HL-60/S4 treated with phorbol 12-myristate 13-acetate at 8.2 ng/mL for 4 days and 3 days (cell line): Measurements from ENCODE around the gene BCKDK.
"Not testable (repeated sequence)": the region's sequence is repeated elsewhere in the genome, so short reads cannot be mapped to it uniquely, and the experiment has no call there.

ENCODE experiments used
- in situ Hi-C: fragments of 300-500 bp; cut with MboI; formaldehyde crosslinking; loops from 2 replicates; pipeline ENCODE4 v1.15.0; 2022; ENCODE audit warnings: low sequenced_read_pairs

BCKDK gene

GRCh38 chr16:31094424-31095120 lies 13.6 kb upstream of the BCKDK start, which contains the start of gene VKORC1:
VKORC1 (minus strand) TSS chr16:31094797; CDS start chr16:31094729, 68 bp downstream.
- in situ Hi-C loops, result no loop called here

- in situ Hi-C loops, result no loop called here
Measured at GRCh38 chr16:31099860-31100638, 8.1 kb upstream of the BCKDK start.

DNA sequence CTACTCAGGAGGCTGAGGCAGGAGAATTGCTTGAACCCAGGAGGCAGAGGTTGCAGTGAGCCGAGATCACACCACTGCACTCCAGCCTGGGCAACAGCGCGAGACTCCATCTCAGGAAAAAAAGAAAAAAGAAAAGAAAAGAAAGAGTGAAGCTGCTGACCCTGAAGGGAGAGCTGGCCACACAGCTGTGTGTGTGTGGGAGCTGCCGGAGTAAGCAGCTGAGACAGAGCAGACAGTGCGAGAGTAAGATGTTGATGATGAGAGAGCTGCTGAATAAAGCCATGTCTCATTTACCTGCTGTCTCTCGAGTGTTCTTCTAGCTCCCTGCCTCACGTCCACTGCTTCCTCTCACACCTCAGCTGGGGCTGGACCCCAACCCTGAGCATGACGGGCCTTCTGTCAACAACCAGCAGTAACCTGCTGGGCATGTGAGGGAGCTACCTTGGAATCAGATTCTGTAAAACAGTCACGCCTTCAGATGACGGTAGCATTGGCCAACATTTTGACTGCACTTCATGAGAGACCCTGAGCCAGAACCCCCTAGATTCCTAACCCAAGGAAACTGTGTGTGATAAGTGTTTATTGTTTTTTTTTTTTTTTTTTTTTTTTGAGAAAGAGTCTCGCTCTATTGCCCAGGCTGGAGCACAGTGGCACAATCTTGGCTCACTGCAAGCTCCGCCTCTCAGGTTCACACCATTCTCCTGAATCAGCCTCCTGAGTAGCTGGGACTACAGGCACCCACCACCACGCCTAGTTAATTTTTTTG lies 7.1 kb upstream of the BCKDK start:
- in situ Hi-C loops, result not testable (repeated sequence)

GRCh38 chr16:31105677-31106213 lies 2.4 kb upstream of the BCKDK start:
- in situ Hi-C loops, result no loop called here

GRCh38 chr16:31106509-31107464 lies 1.4 kb upstream of the BCKDK start:
- in situ Hi-C loops, result no loop called here

DNA sequence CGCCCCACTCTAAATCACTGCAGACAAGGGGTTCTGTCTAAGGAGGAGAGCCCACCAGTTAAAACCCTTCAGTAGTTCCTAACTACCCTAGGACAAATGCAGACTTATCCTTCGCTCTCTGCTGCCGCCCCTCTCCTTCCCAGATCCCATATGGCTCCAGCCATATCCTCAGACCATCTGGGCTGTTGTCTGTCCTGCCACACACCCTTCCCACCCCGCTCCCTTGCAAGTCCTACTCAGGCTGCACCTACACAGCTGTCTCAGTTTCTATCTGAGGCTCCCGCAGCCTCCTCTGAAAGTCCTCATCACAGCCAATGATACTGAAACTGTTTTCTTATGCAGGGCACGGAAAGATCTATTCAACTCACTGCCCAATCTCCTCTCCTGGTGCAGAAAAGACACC lies 720 bp upstream of the BCKDK start:
- in situ Hi-C loops, result no loop called here

DNA sequence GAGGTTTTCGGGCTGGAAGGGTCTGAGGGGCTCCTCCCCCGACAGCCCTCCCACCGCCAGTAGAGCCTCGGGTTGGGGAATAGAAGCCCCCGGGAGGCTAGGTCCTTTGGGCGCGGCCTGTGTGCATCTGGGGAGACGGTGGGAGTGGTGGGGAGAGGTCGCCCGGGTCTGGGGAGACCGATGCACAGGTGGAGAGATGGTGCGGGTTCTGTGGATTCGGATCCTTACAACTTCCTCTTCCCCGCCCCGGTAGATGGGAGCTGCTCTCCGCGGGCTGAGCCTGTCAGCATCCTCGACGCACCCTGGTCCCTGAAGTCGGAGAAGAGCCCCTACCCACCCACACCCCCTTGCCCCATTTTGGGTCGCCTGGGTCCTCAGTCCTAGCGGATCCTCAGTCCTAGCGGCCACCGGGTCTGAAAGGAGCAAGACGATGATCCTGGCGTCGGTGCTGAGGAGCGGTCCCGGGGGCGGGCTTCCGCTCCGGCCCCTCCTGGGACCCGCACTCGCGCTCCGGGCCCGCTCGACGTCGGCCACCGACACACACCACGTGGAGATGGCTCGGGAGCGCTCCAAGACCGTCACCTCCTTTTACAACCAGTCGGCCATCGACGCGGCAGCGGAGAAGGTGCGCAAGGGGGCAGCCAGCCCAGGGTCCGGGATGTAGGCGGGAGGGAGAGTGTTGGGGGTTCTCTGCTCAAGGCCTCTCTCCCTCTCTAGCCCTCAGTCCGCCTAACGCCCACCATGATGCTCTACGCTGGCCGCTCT lies 790 bp downstream of the BCKDK start:
- in situ Hi-C loops, result no loop called here

GRCh38 chr16:31109622-31110021 lies 1.4 kb downstream of the BCKDK start:
- in situ Hi-C loops, result no loop called here

GRCh38 chr16:31110106-31111034 lies 2.2 kb downstream of the BCKDK start:
- in situ Hi-C loops, result no loop called here

GRCh38 chr16:31111881-31112466 lies 3.8 kb downstream of the BCKDK start:
- in situ Hi-C loops, result no loop called here

DNA sequence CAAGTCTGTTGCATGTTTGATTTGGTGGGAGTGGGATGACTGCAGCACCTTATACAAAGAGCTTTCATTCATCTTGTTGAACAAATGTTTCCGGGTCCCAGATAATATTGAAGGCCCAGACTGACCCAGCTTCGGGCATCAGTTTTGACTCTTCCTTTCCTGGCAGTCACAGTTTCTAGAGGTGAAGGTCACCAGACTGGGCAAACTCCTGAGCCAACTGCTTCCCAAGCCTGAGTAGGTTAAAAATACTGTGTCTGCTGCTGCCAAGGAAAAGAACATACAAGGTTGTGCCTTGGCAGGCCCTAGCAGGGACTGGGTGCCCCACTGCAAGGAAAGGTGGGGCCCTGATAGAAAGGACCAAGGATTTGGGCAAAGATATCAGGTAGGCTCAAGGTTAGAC lies 4.5 kb downstream of the BCKDK start:
- in situ Hi-C loops, result no loop called here

GRCh38 chr16:31113121-31114120 lies 5.2 kb downstream of the BCKDK start:
- in situ Hi-C loops, result no loop called here

- in situ Hi-C loops, result no loop called here
Measured at GRCh38 chr16:31114468-31114867, 6.3 kb downstream of the BCKDK start.

- in situ Hi-C loops, result no loop called here
Measured at GRCh38 chr16:31117384-31118222, 9.4 kb downstream of the BCKDK start, which contains the start of gene KAT8. KAT8 (plus strand) TSS chr16:31117664; CDS start chr16:31117682, 18 bp downstream.

DNA sequence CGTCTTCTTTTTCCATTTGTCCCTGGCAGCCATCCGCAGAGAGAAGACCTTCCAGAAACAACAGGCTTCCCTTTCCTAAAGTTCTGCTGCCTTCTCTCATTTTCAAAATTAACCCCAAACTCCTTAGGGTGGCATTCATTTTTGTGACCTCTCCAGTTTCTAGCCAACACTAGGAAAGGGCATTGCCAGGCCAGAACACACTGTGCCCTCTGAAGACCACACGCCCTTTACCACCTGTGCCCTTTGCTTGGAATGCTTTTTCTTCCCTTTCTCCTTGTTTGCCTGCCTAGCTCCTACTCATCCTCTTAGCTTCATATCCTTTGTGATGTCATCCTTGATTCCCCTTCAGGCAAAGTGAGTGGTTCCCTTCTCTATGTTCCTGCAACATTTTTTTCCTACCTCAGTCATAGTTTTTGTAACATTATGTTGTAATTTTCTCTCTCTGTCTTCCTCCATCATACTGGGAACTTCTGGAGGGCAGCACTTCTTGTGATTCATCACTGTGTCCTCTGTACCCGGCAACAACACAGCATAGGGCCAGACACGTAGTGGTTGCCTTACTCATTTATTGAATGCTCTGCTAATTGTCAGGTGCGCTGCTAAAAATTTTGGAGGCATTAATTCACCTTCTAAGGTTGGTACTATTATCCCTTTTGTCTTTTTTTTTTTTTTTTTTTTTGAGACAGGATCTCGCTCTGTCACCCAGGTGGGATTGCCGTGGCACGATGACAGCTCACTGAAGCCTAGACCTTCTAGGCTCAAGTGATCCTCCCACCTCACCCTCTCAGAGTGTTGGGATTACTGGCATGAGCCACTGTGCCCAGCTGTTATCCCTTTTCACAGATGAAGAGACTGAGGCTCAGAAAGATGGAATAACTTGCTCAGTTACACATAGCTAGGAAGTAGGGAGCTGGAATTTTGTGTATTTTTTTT lies 10.3 kb downstream of the BCKDK start:
- in situ Hi-C loops, result no loop called here
